Measurements from ENCODE around the gene ZNF213. TPM values are rescaled to one million over a fixed set of nuclear protein-coding genes. Genes with fewer than 3 reads are reported as not detected.

ZNF213 gene
- total RNA-seq, 1 experiment from 2014 or later: 3.8 TPM

- no peak for DNase-seq (ENCODE audit: low read depth in 1 of 2, low spot score in 2 of 2)
These were observed 20.9 kb upstream of the ZNF213 start for GRCh38 chr16:3113765-3114479.

GRCh38 chr16:3115003-3115402 lies 19.8 kb upstream of the ZNF213 start:
- Histone ChIP-seq H3K9me3 (replicated peaks) (no peaks in the 10 kb centered on the region), H3K36me3 (peaks cover 38% of the 10 kb centered on the region), H3K4me3 (no peak overlapping the region), H3K27ac (no peak overlapping the region), H3K4me1 (replicated peaks) (peaks cover 19% of the 10 kb centered on the region), H3K27me3 (replicated peaks) (no peaks in the 10 kb centered on the region)
- no peak for DNase-seq (ENCODE audit: low read depth in 1 of 2, low spot score in 2 of 2)

More at GRCh38 chr16:3113765-3114479, 20.9 kb upstream of the ZNF213 start:
- H3K9me3 ChIP-seq (replicated peaks): no peaks in the 10 kb centered on the region
- H3K36me3 ChIP-seq: peaks cover 28% of the 10 kb centered on the region
- H3K27me3 ChIP-seq (replicated peaks): no peaks in the 10 kb centered on the region
- H3K4me3 ChIP-seq: peak overlapping the region; percentile 55; the same call in 1 of the 2 replicates
- H3K4me1 ChIP-seq (replicated peaks): peaks cover 19% of the 10 kb centered on the region
- H3K27ac ChIP-seq: no peak overlapping the region

- H3K27ac ChIP-seq: no peak overlapping the region
- no peaks in the 10 kb centered on the region for H3K27me3 ChIP-seq (replicated peaks)
- DNase-seq (ENCODE audit: low read depth in 1 of 2, low spot score in 2 of 2): no peak
- peaks cover 19% of the 10 kb centered on the region for H3K4me1 ChIP-seq (replicated peaks)
- H3K9me3 ChIP-seq (replicated peaks): no peaks in the 10 kb centered on the region
- peaks cover 42% of the 10 kb centered on the region for H3K36me3 ChIP-seq
- H3K4me3 ChIP-seq: no peak overlapping the region
These were observed 19.3 kb upstream of the ZNF213 start for GRCh38 chr16:3115561-3115960.

GRCh38 chr16:3118204-3118790 lies 16.5 kb upstream of the ZNF213 start:
- no peaks in the 10 kb centered on the region for H3K9me3 ChIP-seq (replicated peaks)
- DNase-seq (ENCODE audit: low read depth in 1 of 2, low spot score in 2 of 2): peak in 1 of 2 experiments; percentile 40
- no peak overlapping the region for H3K27ac ChIP-seq
- peaks cover 9% of the 10 kb centered on the region for H3K4me1 ChIP-seq (replicated peaks)
- no peaks in the 10 kb centered on the region for H3K27me3 ChIP-seq (replicated peaks)
- no peak overlapping the region for H3K4me3 ChIP-seq
- H3K36me3 ChIP-seq: peaks cover 46% of the 10 kb centered on the region

- Histone ChIP-seq H3K9me3 (replicated peaks) (no peaks in the 10 kb centered on the region), H3K4me1 (replicated peaks) (peaks cover 7% of the 10 kb centered on the region; the same call in 1 of the 2 replicates), H3K27ac (no peak overlapping the region), H3K4me3 (no peak overlapping the region), H3K27me3 (replicated peaks) (no peaks in the 10 kb centered on the region), H3K36me3 (peaks cover 46% of the 10 kb centered on the region)
- no peak for DNase-seq (ENCODE audit: low read depth in 1 of 2, low spot score in 2 of 2)
These were observed 16.0 kb upstream of the ZNF213 start for GRCh38 chr16:3118846-3119245.

- H3K4me3 ChIP-seq: no peak overlapping the region
- DNase-seq (ENCODE audit: low read depth in 1 of 2, low spot score in 2 of 2): peak in 1 of 2 experiments; percentile 37
- H3K4me1 ChIP-seq (replicated peaks): peaks cover 6% of the 10 kb centered on the region; the same call in 1 of the 2 replicates
- H3K9me3 ChIP-seq (replicated peaks): no peaks in the 10 kb centered on the region
- H3K27ac ChIP-seq: no peak overlapping the region
- peaks cover 42% of the 10 kb centered on the region for H3K36me3 ChIP-seq
- no peaks in the 10 kb centered on the region for H3K27me3 ChIP-seq (replicated peaks)
These were observed 15.5 kb upstream of the ZNF213 start for GRCh38 chr16:3119286-3119685.

GRCh38 chr16:3119701-3120408 lies 15.0 kb upstream of the ZNF213 start:
- Histone ChIP-seq H3K4me3 (no peak overlapping the region), H3K9me3 (replicated peaks) (no peaks in the 10 kb centered on the region), H3K36me3 (peaks cover 39% of the 10 kb centered on the region), H3K27ac (no peak overlapping the region), H3K4me1 (replicated peaks) (peaks cover 10% of the 10 kb centered on the region; the same call in 1 of the 2 replicates), H3K27me3 (replicated peaks) (no peaks in the 10 kb centered on the region)
- peak in 1 of 2 experiments; percentile 43 for DNase-seq (ENCODE audit: low read depth in 1 of 2, low spot score in 2 of 2)

- peaks cover 14% of the 10 kb centered on the region; the same call in 1 of the 2 replicates for H3K4me1 ChIP-seq (replicated peaks)
- H3K4me3 ChIP-seq: no peak overlapping the region
- no peak for DNase-seq (ENCODE audit: low read depth in 1 of 2, low spot score in 2 of 2)
- peaks cover 33% of the 10 kb centered on the region for H3K36me3 ChIP-seq
- no peaks in the 10 kb centered on the region for H3K9me3 ChIP-seq (replicated peaks)
- no peak overlapping the region for H3K27ac ChIP-seq
- H3K27me3 ChIP-seq (replicated peaks): no peaks in the 10 kb centered on the region
These were observed 14.4 kb upstream of the ZNF213 start for GRCh38 chr16:3120435-3120834.

GRCh38 chr16:3121851-3122467 lies 12.9 kb upstream of the ZNF213 start:
- Histone ChIP-seq H3K27me3 (replicated peaks) (no peaks in the 10 kb centered on the region), H3K27ac (no peak overlapping the region), H3K9me3 (replicated peaks) (no peaks in the 10 kb centered on the region), H3K4me1 (replicated peaks) (peaks cover 14% of the 10 kb centered on the region; the same call in 1 of the 2 replicates), H3K4me3 (no peak overlapping the region), H3K36me3 (peaks cover 25% of the 10 kb centered on the region)
- no peak for DNase-seq (ENCODE audit: low read depth in 1 of 2, low spot score in 2 of 2)

GRCh38 chr16:3122926-3123570 lies 11.8 kb upstream of the ZNF213 start:
- Histone ChIP-seq H3K4me1 (replicated peaks) (peaks cover 14% of the 10 kb centered on the region; the same call in 1 of the 2 replicates), H3K27ac (no peak overlapping the region), H3K36me3 (peaks cover 31% of the 10 kb centered on the region), H3K9me3 (replicated peaks) (no peaks in the 10 kb centered on the region), H3K4me3 (no peak overlapping the region), H3K27me3 (replicated peaks) (no peaks in the 10 kb centered on the region)
- DNase-seq (ENCODE audit: low read depth in 1 of 2, low spot score in 2 of 2): no peak

- Histone ChIP-seq H3K4me1 (replicated peaks) (peaks cover 18% of the 10 kb centered on the region), H3K36me3 (peaks cover 33% of the 10 kb centered on the region), H3K9me3 (replicated peaks) (no peaks in the 10 kb centered on the region), H3K27me3 (replicated peaks) (no peaks in the 10 kb centered on the region), H3K27ac (peak overlapping the region; percentile 22), H3K4me3 (peak overlapping the region; percentile 55)
- DNase-seq (ENCODE audit: low read depth in 1 of 2, low spot score in 2 of 2): peak; percentile 96 to 97
These were observed 10.6 kb upstream of the ZNF213 start for GRCh38 chr16:3123986-3124886.

GRCh38 chr16:3127745-3128144 lies 7.1 kb upstream of the ZNF213 start:
- H3K4me3 ChIP-seq: no peak overlapping the region
- no peaks in the 10 kb centered on the region for H3K27me3 ChIP-seq (replicated peaks)
- H3K27ac ChIP-seq: no peak overlapping the region
- peaks cover 24% of the 10 kb centered on the region for H3K4me1 ChIP-seq (replicated peaks)
- H3K9me3 ChIP-seq (replicated peaks): no peaks in the 10 kb centered on the region
- DNase-seq (ENCODE audit: low read depth in 1 of 2, low spot score in 2 of 2): no peak
- peaks cover 42% of the 10 kb centered on the region for H3K36me3 ChIP-seq
